ENCODE data around the gene ARHGEF16.

- TF ChIP-seq EZH2 (optimal IDR thresholded peaks at IDR 0.05; ENCODE audit: low read depth, low read length) (no peak), EZH2phosphoT487 (IDR thresholded peaks at IDR 0.05; ENCODE audit: low read length) (no peak)
- TF ChIP-seq, protein P1, sequence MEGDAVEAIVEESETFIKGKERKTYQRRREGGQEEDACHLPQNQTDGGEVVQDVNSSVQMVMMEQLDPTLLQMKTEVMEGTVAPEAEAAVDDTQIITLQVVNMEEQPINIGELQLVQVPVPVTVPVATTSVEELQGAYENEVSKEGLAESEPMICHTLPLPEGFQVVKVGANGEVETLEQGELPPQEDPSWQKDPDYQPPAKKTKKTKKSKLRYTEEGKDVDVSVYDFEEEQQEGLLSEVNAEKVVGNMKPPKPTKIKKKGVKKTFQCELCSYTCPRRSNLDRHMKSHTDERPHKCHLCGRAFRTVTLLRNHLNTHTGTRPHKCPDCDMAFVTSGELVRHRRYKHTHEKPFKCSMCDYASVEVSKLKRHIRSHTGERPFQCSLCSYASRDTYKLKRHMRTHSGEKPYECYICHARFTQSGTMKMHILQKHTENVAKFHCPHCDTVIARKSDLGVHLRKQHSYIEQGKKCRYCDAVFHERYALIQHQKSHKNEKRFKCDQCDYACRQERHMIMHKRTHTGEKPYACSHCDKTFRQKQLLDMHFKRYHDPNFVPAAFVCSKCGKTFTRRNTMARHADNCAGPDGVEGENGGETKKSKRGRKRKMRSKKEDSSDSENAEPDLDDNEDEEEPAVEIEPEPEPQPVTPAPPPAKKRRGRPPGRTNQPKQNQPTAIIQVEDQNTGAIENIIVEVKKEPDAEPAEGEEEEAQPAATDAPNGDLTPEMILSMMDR (IDR thresholded peaks at IDR 0.05; ENCODE audit: low read length): no peak
Measured at GRCh38 chr1:3465091-3465934, 10.8 kb downstream of the ARHGEF16 start.
